ENCODE measurements around the gene CCDC201. TPM values are rescaled to one million over a fixed set of nuclear protein-coding genes. Genes with fewer than 3 reads are reported as not detected.
A peak's percentile ranks its signal among the peaks of the same experiment; 100 is the strongest.

CCDC201 gene
- polyA plus RNA-seq, 10 donors: not detected

DNA sequence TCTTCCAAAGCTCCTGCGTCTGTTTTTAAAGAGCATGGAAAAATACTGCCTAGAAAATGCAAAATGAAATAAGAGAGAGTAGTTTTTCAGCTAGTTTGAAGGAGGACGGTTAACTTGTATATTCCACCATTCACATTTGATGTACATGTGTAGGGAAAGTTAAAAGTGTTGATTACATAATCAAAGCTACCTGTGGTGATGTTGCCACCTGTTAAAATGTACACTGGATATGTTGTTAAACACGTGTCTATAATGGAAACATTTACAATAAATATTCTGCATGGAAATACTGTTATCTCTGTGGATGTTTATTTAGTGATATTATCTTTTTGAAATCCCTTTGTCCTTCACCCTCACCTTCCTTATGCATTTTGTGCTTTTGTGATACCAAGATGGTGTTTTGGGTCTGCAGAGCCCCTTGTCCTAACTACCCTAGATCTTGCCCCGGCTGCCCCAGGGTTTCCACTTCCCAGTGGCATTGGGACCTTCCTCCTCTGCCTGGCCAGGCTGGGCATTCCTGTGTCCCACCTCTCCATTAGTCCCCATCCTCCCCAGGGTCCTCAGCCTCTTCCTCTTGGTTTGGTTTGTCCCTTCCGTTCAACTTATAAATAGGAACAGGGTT is 20.6 kb upstream of the CCDC201 start:
- no peak for DNase-seq

DNA sequence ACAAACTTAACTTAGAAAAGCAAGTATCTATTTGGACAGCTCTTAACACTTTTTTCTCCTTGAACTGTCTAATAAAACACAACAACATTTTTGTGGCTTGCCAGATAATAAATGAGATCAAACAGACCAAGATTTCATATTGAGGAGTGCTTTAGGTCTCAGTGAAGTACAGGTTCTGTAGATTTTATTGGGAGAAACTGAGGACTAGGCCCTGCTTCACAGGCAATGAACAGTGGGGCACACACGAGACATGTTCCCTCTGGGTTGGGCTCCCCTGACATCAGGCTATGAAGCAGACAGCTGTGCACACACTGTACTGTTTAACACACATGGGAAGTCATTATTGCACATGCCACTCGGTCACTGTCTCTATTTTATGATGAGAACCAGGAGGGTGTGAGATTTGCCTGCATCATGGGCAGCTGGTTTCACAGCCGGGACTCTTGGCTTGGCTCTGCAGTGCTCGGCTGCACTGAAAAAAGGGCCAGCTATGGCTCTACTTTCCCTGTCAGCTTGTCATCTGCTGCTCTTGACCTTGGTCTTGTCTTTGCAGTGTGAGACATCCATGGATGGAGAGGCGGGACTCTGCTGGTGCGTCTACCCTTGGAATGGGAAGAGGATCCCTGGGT is 19.6 kb upstream of the CCDC201 start:
- DNase-seq: no peak

DNA sequence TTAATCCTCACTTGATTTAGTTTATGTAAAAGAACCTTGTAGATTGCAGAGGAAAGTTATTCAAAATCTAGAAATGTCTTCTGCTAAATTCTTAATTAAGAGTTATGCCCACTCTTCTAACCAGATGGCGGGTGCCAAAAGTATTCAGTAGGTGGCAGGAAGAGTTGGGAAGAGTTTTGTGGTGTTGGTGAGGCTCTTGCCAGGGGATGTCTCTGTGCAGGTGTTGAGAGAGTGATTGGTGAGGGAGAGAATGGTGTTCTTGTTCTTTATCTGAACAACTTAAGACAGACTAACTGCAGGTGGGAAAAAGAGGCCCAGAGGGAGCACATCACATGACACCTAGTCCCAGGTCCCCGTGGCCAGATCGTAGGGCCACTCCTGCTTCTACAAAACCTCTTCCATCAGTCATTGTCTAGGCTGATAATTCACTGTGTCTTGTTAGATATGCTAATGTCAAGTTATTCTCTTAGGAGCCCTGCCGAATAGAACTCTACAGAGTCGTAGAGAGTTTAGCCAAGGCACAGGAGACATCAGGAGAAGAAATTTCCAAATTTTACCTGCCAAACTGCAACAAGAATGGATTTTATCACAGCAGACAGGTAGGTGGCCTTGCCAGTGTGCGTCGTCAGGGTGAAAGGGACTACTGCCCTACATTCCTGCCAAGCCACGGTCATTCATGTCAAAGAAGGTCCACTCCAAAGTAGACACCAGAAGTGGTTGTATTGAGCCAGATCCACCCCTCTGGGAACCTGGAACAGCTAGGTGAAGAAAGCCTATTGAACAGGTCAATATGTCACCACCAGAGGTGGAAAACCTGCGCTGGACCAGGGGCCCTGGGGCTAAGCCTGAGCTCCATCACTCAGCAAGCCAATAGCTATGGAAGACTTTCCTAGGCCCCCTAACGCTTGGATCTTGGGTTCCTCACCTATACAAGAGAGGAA is 18.9 kb upstream of the CCDC201 start:
- DNase-seq: no peak

DNA sequence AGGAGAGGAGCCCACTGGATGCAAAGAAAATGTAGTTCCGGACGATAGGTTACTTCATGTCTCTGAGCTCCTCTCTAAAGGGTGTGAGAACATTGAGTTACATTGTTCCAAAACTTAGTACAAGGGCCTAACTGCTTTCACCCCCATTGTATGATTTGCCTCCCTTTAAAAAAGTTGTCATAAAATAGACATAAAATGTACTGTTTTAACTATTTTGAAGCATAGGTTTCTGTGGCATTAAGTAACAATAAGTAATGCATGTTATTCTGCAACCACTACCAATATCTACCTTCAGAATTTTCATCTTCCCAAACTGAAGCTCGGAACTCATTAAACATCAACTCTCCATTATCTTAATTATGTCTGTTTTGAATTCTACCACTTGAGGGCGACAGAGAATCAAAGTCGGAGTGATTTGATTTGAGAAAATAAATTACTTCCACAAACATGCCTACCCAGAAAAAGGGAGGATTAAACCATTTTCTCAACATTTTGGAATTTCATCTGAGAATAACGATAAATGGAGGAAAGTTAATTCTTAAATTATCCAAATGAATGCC is 18.1 kb upstream of the CCDC201 start:
- peak; percentile 58 to 77 (median 59) for DNase-seq

DNA sequence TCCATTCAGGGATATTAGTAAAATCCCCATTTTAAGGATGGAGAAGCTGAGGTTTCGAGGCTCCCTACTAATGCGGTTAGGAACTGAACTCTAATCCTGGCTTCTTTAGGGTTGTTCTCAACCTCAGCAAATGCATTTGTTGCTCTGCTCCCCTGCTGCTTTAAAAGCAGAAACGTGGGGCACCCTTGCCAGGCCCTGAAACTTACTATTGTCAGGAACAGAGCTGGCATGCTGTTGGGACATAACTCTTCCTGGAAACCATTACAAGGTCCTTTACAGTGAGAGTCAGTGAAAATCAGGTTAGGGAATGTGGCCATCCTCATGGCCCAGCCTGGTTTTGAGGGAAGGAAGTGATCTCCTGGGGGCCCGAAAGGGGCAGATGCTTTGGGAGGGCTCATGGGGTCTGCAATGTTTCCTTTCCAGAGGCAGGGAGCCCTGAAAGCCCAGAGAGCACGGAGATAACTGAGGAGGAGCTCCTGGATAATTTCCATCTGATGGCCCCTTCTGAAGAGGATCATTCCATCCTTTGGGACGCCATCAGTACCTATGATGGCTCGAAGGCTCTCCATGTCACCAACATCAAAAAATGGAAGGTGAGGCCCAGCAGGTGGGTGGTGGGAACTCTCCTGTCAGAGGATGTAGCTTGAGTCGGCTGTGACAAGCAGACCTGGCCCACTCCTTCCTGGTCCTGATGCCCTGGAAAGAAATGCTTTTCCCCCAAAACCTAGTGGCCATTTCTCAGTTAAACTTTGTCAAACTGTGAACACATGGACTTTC is 17.4 kb upstream of the CCDC201 start:
- DNase-seq: no peak

DNA sequence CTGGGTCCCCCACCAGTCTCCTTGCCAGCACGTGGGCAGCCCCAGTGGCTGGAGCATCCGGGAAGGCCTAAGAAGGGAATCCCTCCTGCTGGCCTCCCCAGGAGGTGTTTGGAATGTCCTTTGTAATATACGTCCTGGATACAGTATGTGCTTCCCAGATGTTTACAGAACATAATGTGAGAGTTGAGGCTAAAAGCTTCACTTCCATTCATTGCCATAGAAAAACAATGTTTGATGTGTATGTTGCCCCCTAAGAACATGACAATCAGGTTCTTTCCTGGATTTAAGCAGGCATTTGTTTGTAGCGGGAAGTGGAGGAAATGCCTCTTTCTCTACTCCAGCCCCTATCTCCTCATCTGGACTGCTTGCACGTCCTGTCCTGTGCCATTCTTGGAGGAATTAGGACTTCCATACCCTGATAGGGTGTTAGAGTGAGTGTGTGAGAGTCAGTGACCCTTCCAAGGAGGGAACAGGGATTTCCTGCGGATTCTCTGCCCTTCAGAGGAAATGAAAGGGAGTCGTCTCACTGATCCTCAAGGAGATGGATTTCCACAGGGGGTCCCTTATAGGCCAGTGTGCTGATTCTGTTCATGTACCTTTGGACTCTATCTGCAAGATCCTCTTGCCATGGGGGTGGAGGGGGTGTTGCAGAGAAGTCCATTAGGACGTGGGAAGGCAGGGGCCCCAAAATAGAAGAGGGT is 16.6 kb upstream of the CCDC201 start:
- DNase-seq: no peak

DNA sequence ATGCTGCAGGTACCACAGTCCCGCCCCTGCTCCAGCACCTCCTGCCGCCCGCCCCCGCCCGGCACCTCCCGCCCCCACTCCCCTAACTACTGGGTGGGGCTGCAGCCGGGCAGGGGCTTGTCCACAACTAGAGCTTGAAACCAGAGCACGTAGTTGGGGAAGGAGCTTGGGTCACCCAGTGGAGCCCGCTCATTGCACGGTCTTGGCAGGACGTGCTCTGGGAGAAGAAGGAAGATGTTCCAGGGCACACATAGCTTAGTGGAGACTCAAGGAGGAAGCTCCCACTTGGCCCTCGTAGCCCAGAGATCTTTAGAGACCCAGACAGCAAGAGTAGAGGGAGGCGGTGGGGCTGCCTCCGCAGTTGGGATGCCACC is 16.1 kb upstream of the CCDC201 start:
- no peak for DNase-seq

DNA sequence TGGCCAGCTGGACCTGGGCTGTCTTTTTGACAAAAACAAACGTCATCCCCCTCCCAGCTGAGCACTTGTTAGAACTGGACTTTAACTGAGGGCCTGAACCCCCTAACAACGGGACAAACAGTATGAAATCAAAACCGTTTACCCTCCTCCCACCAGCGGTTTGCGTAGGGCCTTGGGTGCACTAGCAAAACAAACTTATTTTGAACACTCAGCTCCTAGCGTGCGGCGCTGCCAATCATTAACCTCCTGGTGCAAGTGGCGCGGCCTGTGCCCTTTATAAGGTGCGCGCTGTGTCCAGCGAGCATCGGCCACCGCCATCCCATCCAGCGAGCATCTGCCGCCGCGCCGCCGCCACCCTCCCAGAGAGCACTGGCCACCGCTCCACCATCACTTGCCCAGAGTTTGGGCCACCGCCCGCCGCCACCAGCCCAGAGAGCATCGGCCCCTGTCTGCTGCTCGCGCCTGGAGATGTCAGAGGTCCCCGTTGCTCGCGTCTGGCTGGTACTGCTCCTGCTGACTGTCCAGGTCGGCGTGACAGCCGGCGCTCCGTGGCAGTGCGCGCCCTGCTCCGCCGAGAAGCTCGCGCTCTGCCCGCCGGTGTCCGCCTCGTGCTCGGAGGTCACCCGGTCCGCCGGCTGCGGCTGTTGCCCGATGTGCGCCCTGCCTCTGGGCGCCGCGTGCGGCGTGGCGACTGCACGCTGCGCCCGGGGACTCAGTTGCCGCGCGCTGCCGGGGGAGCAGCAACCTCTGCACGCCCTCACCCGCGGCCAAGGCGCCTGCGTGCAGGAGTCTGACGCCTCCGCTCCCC is 15.5 kb upstream of the CCDC201 start, which contains the start of gene IGFBP1:
Gene IGFBP1, plus strand, starts transcription at position 304 of the 808 bp plus-strand sequence. Its CDS starts 165 bp downstream, at position 469.
- peak in 2 of 3 donors; percentile 15 to 70 for DNase-seq

DNA sequence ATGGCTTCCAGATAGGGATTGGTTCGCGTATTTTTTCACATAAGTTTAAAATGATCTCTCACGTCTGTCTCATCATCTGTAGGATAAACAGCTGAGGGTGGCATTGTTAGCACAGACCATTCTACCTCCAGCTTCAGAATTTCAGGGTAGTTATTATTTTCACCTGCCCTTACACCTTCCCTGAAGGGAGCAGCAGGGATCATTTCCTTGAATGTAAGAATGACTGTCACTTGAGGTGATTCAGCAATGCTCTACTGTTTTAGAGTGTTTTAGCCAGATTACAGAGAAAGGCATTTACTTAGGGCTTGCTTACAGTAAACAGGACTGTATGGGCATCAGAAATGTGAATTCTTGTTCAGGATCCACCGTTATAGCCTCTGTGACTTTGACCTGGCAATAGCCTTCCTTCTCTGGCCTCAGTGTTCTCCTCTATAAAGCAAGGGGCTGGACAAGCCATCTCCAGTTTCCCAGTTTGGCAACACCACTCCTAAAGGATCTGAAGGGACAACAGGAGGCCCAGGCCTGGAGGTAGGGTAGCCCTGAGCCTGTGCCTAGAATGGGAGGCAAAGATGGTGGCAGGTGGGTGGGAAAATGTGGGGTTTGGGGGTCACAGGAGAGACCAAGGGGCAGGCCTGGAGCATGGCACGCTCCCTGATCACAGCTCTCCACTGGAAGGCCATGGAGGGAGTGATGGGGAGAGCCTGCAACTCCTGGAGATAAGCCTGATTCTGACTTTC is 14.2 kb upstream of the CCDC201 start:
- DNase-seq: no peak

DNA sequence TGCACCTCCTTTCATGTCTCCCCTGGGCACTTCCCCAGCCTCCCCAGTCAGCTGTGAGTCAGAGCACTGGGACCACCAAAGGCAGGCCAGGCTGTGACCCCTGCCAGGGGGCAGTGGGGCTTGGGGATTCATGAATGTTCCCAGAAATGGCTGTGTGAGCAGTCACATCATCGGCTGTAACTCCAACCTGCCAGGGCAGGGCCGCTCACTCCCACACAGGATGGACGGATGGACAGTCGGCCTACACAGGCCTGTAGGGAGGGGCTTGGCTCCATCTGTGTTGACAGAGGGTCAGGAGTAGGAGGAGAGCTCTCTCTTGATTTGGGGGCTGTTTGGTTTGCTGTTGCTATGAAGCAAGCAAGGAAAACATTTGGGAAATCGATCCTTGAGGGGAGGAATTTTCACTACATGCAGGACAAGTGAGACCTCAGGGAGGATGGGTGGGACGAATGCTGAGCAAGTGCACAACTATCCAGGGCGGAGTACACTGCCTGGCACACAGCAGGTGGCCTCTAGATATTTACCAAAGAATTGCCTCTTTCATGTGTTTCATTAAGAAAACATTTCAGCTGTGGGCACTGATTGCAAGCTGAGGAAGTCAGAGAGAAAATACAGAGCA is 12.5 kb upstream of the CCDC201 start:
- no peak for DNase-seq

DNA sequence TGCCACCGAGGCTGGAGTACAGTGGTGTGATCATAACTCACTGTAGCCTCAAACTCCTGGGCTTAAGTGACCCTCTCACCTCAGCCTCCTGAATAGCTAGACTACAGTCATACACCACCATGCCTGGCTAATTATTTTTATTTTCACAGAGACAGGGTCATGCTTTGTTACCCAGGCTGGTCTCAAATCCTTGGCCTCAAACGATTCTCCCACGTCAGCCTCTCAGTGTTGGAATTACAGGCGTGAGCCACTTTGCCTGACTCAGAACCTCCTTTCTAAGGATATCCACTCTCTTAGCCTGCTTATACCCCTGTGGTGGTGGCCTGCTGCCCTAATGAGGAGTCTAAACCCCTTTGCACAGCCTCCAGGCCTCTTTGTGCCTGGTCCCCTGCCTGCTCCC is 11.3 kb upstream of the CCDC201 start:
- no peak for DNase-seq

DNA sequence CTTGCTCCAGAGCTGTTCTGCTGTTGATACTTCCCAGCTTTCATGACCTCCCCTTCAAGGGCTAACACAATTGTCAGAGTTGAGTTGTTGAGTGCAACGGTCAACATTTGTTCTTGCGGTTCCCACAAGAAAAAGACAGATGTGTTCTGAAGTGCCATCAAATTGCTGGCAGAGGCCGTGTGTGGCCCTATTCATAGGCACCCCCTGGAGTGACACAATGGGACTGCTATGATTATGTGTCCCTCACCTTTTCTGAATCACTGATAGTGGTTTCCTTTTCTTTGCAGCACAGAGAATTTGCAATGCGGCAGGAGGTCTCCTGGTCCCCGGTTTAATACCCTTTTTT is 9.6 kb upstream of the CCDC201 start:
- DNase-seq: no peak

DNA sequence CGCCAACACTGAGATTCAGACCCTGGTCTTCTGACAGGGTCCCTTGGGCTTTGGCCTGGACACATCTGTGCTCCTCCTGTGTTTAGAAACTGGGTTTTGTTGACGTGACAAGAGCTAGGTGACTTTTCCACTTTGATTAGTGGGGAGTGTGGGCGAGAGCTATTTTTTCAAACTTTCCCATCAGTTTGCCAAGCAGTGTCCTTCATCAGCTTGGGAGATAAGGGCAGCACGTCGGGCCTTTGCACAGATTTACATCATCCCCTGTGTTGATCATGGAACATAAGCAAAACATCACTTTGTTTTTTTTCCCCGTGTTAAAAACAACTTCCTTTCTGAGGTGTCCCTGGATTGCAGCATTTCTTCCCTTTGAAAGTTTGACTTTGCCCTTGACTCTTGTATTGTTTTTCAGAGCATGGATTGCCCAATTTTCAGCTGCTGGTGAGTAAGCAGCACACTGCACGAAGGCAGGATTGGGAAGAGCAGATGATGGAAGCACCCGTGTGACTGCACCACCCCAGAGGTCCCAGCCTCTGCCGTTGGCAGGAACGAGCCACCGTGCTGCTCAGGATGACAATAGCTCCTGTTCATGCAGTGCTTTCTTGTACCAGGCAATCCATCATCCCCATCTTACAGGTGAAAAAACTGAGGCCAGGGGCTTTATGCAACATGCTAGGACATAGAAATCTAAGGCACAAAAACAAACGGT is 9.0 kb upstream of the CCDC201 start:
- no peak for DNase-seq

DNA sequence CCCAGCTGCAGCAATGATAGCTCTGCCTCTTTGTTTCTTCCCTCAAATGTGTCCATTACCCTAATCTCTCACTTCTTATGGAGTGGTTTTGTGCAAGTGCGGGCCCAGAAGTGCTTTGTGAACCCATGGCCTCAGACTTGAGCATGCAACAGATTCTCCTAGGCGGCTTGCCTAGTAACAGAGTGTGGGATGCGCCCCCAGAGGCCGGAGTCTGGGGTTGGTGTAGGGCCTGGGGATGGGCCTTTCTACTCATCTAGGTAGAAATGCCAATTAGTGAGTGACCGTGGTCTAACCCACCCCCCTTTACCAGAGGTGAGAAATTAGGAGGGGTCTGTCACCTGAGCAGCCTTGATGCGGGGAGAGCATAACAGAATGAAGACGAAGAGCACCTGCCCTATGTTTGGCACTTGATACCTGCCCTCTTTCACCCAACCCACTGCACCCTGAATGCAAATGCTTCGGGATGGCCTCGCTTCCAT is 8.4 kb upstream of the CCDC201 start:
- no peak for DNase-seq

DNA sequence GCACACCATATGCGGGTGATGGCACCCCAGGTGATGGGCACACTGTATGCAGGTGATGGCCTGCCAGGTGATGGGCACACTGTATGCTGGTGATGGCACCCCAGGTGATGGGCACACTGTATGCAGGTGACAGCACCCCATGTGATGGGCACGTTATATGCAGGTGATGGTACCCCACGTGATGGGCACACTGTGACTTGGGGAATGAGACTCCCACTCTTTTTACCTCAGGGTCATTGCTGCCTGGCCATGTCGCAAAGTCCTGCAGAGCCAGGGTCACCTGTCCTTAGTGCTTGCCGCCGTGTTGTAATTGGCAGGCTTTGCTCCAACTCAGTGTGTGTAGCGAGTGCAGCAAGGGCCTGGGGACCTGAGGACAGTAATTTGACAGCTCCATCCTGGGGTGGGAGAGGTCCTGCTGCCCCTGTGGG is 7.6 kb upstream of the CCDC201 start:
- DNase-seq: no peak

DNA sequence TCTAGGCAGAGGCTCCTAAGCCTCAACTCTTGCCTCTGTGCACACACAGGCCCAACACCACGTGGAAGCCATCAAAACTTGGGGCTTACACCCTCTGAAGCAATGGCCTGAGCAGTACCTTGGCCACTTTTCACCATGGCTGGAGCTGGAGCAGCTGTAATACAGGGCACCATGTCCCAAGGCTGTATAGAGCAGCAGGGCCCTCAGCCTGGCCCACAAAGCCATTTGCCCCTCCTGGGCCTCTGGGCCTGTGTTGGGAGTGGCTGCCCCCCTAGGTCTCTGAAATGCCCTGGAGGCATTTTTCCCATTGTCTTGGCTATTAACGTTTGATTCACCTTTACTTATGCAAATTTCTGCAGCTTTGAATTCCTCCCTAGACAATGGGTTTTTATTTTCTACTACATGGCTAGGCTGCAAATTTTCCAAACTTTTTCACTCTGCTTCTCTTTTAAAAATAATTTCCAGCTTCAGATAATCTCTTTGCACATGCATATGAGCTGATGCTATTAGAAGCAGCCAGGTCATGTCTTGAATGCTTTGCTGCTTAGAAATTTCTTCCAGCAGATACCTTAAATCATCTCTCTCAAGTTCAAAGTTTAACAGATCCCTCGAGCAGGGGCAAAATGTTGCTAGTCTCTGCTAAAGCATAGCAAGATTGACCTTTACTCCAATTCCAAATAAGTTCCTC is 5.7 kb upstream of the CCDC201 start:
- DNase-seq: no peak

DNA sequence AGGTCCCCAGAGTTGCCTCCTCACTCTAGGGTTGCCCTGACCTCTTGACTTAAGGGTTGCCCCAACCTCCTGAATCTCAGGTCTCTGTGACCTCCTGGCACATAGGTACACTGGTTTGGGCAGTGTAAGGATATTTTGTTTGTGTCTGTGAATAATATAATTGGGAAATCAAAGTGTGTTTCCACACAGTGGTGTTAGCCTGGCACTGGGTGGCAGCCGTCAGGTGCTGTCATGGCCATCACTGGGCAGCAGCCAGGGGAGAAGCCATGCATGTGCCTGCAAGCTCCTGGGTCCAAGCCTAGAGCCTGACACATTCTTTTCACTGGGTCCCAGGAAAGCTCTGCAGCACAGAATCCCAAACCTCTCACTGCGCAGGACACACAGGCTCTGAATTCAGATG is 3.6 kb upstream of the CCDC201 start:
- no peak for DNase-seq
